Measurements from ENCODE around the gene RYR1.
"Not testable (repeated sequence)": the region's sequence is repeated elsewhere in the genome, so short reads cannot be mapped to it uniquely, and the experiment has no call there.

The RYR1 gene

DNA sequence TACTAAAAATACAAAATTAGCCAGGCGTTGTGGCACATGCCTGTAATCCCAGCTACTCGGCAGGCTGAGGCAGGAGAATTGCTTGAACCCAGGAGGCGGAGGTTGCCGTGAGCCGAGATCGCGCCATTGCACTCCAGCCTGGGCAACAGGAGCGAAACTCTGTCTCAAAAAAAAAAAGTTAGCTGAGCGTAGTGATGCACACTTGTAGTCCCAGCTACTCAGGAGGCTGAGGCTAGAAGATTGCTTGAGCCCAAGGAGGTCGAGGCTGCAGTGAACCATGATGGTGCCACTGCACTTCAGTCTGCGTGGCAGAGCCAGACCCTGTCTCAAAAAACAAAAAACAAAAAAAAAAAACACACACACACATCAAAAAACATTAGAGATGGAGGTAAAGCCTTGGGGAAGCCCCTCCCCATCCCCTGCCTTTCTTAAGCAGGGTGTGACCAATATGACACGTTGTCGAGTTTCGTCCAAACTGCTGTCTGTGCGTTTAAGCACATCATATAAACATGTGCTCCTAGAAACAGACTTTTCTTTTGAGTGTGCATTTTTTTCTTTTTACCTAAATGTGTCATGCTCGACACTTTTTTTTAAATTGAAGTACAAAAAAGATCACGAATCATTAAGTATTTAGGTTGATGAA, 6.3 kb upstream of the RYR1 start:
- not testable (repeated sequence) for DNase-seq (ENCODE audit: low read depth in 2 of 2)

DNA sequence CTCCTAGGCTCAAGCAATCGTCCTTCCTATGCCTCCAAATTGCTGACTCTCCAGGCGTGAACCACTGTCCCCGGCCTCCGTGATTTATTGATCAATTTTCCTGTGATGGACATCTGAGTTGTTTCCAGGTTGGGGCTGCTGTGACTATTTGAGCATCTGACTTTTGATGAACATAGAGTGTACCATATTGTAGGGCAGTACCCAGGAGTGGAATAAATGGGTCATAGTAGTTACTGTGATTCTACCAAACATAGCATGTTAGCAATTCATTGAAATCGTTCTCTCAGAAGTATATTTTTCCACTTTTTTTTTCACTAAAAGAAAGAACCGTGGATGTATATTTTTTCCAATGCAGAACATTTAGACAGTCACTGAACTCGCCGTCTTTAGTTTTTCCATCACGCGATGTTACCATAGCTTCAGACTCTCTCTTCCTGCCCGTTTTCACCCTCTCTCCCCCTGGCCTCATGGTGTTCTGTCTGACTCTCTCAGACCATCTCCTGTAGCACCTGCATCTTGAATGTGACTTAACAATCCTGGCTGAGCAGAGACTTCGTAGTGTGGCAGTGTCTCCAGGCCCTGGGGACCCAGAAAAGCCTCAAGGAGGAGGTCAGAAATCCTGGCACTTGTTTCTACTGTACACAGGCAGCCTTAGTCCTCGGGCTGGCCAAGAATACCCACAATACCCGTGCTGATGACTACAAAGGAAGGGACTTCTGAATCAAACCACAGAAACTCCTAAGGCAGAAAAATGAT, 4.3 kb upstream of the RYR1 start:
- DNase-seq (ENCODE audit: low read depth in 2 of 2), result no peak

DNA sequence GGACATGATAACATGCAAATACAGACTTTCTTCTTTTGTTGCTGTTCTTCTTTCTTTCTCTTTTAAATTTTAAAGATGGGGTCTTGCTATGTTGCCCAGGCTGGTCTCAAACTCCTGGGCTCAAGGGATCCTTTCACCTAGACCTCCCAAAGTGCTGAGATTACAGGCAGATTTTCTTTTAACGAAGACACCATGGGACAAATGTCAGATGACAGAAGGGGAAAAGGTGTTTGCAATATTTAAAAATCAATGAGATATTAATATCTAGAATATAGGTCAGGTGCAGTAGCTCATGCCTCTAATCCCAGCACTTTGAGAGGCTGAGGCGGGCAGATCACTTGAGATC, 3.7 kb upstream of the RYR1 start:
- no peak for DNase-seq (ENCODE audit: low read depth in 2 of 2)

DNA sequence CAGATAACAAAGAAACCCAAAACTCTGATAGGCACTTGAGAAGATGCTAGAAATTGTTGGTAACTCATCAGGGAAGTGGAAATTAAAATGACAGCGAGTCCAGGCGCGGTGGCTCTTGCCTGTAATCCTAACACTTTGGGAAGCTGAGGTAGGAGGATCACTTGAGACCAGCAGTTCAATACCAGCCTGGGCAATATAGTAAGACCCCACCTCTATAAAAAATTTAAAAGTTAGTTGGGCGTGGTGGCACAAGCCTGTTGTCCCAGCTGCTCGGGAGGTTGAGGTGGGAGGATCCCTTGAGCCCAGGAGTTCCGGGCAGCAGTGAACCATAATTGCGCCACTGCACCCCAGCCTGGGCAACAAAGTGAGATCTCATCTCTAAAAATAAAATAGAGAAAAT, 2.6 kb upstream of the RYR1 start:
- DNase-seq (ENCODE audit: low read depth in 2 of 2), result no peak

DNA sequence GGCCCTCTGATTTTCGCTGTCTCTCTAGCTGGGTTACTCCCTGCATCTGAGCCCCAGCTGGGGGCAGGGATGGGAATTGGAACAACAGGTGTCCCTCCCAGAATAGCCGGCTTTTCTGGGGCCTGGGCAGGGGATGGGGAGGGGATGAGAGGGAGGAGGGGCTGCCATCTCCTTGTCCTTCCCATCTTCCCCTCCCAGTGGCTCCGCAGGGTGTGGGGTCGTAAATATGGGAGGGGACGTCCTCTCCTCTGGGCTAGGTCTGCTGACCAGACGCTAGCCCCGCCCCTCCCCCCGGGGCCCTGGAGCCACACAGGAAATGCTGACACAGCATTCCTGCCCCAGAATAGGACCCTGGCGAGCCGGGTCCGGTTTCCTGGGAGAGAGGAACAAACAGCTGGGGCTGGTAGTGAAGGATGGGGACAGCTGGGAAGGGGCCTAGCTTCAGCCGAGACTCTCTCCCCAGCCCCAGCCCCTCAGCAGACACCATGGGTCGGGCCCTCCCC, 1.1 kb downstream of the RYR1 start:
- DNase-seq (ENCODE audit: low read depth in 2 of 2), result no peak

DNA sequence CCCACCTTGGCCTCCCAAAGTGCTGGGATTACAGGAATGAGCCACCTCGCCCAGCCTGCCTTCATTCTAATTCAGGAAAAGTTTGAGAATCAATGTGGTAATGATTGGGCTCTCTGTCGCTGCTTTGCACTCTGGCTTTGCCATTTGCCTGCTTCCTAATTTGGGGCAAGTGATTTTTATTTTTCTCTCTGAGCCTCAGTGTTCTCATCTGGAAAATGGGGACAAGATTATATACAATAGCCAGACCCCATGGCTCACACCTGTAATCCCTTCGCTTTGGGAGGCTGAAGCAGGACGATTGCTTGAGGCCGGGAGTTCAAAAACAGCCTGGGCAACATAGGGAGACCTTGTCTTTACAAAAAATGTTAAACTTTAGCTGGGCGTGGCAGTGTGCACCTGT, 3.8 kb downstream of the RYR1 start:
- DNase-seq (ENCODE audit: low read depth in 2 of 2), result no peak

DNA sequence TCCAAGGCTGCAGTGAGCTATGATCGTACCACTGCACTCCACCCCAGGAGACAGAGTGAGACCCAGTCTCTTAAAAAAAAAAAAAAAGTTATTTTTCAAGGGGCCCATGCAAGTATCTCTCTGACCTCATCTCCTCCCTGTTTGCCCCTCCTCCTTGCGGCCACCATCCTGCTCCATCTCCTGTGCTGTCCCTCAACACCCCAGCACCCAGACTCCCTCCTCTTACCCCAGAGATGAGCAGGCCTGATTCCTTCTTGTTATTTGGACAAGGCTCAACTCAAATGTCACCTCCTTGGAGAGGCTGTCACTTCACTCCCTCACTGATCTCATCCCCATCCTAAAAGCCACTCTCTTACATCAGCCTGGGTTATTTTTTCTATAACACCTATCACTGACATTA, 4.4 kb downstream of the RYR1 start:
- DNase-seq (ENCODE audit: low read depth in 2 of 2), result no peak

DNA sequence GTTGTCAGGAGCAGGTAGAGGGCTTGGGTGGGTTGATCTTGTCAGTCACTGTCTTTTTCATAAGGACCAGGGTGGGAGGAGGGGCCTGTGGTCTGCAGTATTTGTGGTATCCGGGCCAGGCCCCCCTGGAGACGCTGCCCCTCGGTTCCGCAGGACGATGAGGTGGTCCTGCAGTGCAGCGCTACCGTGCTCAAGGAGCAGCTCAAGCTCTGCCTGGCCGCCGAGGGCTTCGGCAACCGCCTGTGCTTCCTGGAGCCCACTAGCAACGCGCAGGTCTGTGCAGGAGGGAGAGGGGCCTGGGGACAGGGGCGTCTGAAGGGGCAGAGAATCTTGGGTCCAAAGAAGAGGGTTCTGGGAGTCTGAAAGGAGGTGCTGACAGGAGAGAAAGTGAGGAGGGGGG, 7.1 kb downstream of the RYR1 start:
- no peak for DNase-seq (ENCODE audit: low read depth in 2 of 2)

DNA sequence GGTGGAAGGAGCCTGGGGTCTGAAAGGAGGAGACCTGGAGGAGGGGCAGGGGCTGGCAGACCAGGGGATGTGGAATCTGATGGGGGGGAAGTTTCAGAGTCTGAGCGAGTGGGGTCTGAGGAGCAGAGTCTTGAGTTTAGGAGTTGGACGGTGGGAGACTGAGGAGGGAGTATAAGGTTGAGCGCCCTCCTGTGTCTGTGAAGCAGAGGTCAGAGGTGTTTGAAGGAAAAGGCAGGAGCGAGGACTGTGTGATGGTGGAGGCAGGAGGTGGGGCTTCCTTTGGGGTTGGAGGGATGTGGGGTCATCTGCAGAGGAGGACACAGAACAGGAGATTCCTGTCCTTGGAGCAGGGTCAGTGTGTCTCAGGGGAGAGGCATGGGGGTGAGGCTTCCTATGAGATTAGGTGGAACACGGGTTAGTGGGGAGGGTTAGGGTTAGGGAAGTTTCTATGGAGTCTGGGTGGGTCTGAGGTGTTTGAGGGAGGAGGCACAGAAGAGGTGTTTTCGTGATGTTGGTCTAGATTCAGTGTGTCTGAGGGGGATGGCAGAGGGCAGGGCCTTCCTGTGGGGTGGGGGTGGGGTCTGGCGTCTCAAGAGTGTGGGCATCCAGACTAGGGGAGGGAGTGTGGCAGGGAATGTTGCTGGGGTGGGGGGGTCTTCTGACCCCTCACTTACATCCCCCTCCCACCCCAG, 8.3 kb downstream of the RYR1 start:
- DNase-seq (ENCODE audit: low read depth in 2 of 2), result no peak

DNA sequence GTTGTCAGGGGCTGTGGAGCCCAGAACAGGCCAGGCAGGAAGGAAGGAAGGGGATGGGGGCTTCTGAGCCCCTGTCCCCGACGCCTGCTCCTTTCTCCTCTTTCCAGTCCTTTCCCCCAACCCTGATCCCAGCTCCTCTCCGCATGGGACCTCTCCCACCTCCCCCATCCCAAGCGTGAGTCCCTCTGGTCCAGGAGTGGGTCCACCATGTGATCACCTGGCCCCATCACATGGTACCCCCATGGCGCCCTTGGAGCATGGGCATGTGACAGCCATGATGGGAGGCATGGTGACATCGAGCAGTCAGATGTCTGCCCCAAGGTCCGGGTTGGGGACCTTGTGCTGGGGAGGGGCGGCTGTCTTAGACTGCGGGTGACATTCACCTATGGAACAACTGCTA, 9.2 kb downstream of the RYR1 start:
- no peak for DNase-seq (ENCODE audit: low read depth in 2 of 2)

DNA sequence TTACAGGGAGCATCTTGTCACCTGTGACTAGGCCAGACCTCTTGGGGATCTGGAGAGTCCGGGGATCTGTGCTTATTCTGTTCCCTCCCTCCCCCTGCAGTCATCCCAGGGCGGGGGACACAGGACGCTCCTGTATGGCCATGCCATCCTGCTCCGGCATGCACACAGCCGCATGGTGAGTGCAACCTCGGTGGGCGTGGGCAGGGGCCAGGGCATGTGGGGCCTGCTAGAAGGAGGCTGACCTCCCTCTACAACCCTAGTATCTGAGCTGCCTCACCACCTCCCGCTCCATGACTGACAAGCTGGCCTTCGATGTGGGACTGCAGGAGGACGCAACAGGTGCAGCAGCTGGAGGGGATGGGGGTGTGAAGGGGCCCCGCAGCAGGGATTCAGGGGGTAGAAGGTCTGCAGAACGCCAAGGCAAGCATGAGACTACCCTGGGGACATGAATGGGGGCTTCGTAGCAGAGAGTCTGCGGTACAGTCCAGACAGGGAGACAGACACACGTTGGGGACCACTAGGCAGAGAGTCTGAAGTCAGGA, 10.0 kb downstream of the RYR1 start:
- no peak for DNase-seq (ENCODE audit: low read depth in 2 of 2)

DNA sequence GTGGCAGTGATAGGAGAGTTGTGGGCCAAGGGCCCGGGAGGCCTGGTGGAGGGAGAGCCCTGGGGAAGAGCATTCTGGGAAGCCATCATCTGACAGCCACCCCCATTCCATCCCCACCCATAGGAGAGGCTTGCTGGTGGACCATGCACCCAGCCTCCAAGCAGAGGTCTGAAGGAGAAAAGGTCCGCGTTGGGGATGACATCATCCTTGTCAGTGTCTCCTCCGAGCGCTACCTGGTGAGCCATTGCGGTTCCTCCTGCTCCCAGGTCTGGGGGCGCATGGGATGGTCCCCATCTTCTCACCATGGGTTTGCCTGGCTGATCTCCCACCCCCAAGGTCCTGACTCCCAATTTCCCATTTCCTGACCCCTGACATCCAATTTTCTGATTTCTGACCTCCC, 10.5 kb downstream of the RYR1 start:
- no peak for DNase-seq (ENCODE audit: low read depth in 2 of 2)

DNA sequence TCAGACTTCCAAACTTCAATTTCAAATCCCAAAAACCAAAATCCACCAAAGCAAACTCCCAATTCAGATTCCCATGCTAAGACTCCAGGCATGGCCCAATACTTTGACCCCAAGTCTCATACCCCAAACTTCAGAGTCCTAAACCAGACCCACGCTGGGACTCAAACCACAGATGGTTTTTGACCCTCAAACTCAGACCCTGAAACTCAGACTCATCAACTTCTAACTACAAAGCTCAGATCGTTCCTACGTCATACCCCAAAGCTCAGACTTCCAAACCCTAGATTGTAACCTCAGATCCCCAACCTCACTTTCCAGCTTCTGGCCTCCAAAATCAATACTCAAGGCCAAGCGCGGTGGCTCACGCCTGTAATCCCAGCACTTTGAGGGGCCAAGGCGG, 11.9 kb downstream of the RYR1 start:
- no peak for DNase-seq (ENCODE audit: low read depth in 2 of 2)

DNA sequence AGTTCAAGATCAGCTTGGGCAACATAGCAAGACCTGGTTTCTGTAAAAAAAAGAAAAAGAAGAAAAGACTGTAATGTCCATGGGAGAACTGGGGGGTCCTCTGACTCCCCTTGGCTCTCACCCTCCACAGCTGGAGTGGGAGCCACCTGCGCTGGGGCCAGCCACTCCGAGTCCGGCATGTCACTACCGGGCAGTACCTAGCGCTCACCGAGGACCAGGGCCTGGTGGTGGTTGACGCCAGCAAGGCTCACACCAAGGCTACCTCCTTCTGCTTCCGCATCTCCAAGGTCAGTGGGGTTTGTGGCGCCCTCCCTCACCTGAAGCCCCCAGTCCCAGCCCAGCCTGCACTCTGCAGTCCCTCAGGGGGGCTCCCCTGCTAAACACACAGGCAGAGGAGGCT, 14.7 kb downstream of the RYR1 start:
- DNase-seq (ENCODE audit: low read depth in 2 of 2), result no peak

DNA sequence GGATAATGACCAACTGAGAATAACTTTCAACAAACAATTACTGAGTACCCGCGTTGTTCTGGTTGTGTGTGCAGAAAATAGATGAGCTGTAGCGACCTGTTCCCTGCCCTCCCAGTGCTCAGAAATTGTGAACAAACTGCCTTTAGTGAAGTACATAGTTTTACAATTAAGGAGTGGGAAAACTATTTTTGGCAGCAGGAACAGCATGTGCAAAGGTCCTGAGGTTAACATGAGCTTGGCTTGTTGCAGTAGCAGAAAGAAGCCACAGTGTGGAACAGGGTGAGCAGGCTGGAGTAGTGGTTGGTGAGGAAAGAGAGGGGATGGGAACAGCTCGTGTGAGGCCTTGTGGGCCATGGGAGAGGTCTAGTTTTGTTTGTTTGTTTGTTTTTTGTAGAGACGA, 16.0 kb downstream of the RYR1 start:
- DNase-seq (ENCODE audit: low read depth in 2 of 2), result no peak

DNA sequence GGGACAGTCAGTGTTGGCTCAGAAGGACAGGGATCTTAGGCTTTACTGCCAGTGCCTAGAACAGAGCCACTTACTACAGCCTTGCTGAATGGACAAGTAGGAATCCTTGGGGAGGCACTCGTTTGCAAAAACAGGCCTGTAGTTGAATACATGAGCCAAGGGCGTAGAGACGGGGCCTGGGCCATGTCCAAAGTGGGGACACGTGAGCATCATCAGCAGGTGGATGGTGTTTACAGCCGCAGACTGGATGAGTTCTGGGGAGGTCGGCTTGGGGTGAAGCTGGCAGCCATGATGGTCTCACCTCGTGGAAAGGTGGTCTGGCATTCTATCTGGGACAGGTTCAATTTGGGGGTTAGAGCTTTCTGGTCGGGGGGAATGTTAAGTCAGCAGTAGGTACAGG, 17.5 kb downstream of the RYR1 start:
- no peak for DNase-seq (ENCODE audit: low read depth in 2 of 2)

DNA sequence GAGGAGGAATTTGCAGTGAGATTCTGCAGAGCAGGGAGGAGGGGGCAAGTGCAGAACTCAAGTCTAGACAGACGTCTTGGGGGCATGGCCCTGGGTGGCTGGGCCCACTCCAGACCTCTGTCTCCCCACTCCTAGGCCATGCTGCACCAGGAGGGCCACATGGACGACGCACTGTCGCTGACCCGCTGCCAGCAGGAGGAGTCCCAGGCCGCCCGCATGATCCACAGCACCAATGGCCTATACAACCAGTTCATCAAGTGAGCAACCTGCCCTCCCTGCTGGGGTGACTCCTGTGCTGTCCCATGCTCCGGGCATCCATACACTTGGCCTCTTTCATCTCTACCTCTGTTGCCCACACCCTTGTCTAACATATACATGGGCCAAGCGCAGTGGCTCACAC, 18.1 kb downstream of the RYR1 start:
- DNase-seq (ENCODE audit: low read depth in 2 of 2), result no peak

DNA sequence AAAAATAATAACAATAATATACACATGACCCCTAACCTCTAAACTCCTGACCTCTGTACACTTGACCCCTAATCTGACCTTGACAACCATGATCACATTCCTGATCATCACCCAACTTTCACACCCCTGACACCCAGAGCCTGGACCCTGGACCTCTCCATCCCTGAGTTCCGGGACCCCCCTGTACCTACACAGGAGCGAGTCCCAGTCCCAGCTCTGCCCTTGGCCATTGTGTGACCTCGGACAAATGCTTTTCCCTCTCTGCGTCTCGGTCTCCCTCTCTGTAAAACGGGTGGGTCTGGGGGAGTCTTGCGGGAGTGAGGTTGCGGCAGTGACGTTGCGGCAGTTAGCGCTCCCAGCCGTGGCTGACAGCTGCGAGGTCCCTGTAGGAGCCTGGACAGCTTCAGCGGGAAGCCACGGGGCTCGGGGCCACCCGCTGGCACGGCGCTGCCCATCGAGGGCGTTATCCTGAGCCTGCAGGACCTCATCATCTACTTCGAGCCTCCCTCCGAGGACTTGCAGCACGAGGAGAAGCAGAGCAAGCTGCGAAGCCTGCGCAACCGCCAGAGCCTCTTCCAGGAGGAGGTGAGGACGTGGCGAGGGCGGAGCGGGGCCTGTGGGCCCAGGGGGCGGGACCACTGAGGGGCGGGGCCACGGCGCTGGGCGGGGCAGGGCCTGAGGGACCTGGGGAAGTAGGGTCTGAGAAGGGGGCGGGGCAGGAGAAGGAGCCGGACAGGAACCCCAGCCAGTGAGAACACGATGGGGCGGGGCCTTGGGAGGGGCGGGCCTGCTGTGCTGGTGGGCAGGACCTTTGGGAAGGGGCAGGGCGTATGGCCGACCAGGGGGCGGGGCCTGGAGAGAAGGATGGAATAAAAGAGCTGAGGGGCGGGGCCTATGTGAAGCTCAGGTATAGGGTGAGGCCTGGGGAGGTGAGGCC, 19.2 kb downstream of the RYR1 start:
- DNase-seq (ENCODE audit: low read depth in 2 of 2), result no peak

DNA sequence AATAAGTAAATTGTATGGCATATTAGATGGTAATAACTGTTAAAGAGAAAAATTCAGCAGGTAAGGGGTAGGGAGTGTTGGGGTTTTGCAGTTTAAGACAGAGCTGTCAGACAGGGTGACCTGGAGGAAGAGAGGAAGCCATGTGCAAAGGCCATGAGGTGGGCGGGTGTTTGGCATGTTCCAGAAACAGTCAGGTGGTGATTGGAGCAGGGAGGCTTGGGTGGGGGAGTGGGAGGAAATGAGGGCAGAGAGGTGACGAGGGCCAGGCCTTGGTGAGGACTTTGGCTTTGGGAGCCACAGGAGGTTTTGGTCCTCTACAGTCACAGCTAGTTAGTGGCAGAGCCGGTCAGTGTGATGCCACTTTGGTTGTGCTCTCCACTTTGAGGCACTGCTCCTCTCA, 20.1 kb downstream of the RYR1 start:
- DNase-seq (ENCODE audit: low read depth in 2 of 2), result no peak

DNA sequence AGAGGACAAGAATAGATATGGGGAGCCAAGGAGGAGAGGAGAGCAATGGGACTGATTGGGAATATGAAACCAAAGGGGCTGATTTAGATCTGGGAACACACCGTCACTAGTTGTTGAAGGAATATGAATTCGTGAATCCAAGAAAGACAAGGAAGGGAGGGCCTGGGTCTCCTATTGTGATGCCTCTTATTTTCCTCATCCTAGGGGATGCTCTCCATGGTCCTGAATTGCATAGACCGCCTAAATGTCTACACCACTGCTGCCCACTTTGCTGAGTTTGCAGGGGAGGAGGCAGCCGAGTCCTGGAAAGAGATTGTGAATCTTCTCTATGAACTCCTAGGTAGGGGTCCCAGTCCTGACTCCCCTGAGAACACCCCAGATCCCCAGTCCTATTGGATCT, 21.5 kb downstream of the RYR1 start:
- DNase-seq (ENCODE audit: low read depth in 2 of 2), result no peak

DNA sequence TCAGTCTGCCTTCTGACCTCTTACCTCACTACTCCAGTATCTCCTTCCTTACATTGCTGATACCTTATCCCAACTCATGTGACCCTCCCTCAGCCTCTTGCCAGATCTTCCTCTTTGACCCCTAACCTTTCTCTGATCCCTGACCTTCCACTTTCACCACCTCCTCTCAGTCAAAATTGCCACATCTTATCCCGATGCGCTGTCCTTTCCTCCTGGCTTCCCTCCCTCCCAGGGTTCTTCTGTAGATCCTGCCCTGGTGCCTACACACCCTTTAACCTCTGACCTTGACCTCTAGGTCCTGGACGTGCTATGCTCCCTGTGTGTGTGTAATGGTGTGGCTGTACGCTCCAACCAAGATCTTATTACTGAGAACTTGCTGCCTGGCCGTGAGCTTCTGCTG, 23.7 kb downstream of the RYR1 start:
- no peak for DNase-seq (ENCODE audit: low read depth in 2 of 2)

All from activated CD8-positive, alpha-beta memory T cell treated with anti-CD3 and anti-CD28 coated beads for 4 hours (primary cell).